Smooth muscle cell (in vitro differentiated cells): ENCODE data around the gene SEMA5A. TPM values are rescaled to one million over a fixed set of nuclear protein-coding genes. Genes with fewer than 3 reads are reported as not detected.

Source experiments
- DNase-seq: peaks from one replicate; lab custom pipeline; 2025; ENCODE audit not compliant: unreplicated experiment; lab: John Stamatoyannopoulos, UW
- H2AFZ ChIP-seq: fragments of 200-600 bp; sonication (generic); 2 replicates; pipeline ENCODE4 v1.6.0; 2016; ENCODE audit warnings: antibody characterized with exemption, low read depth, mild to moderate bottlenecking
- H3F3A ChIP-seq: fragments of 200-600 bp; sonication (generic); 2 replicates; pipeline ENCODE4 v1.6.0; 2017; ENCODE audit warnings: antibody characterized with exemption, low read depth
- H3K27ac ChIP-seq: fragments of 200-600 bp; sonication (generic); 2 replicates; pipeline ENCODE4 v1.5.1; 2016; ENCODE audit warnings: low read depth, mild to moderate bottlenecking
- H3K27me3 ChIP-seq: fragments of 200-600 bp; sonication (generic); 2 replicates; pipeline ENCODE4 v1.6.1; 2016; ENCODE audit warnings: low read depth, mild to moderate bottlenecking
- H3K36me3 ChIP-seq: fragments of 200-600 bp; sonication (generic); 2 replicates; pipeline ENCODE4 v1.5.1; 2016; ENCODE audit warnings: low read depth
- H3K4me1 ChIP-seq: fragments of 200-600 bp; sonication (generic); 2 replicates; pipeline ENCODE4 v1.5.1; 2016; ENCODE audit warnings: low read depth
- H3K4me2 ChIP-seq: fragments of 200-600 bp; sonication (generic); 2 replicates; pipeline ENCODE4 v1.6.0; 2016; ENCODE audit warnings: mild to moderate bottlenecking
- H3K4me3 ChIP-seq: fragments of 200-600 bp; sonication (generic); 2 replicates; pipeline ENCODE4 v1.5.1; 2016; ENCODE audit warnings: mild to moderate bottlenecking
- H3K79me2 ChIP-seq: fragments of 200-600 bp; sonication (generic); 2 replicates; pipeline ENCODE4 v1.6.0; 2016; ENCODE audit warnings: low read depth, mild to moderate bottlenecking
- H3K9ac ChIP-seq: fragments of 200-600 bp; sonication (generic); 2 replicates; pipeline ENCODE4 v1.6.0; 2016; ENCODE audit warnings: low read depth
- H3K9me3 ChIP-seq: fragments of 200-600 bp; sonication (generic); replicated peaks from 2 replicates; pipeline ENCODE4 v1.5.1; 2016; ENCODE audit warnings: low read depth
- H4K20me1 ChIP-seq: fragments of 200-600 bp; sonication (generic); 2 replicates; pipeline ENCODE4 v1.6.0; 2016; ENCODE audit warnings: low read depth
- WGBS: methylation state at CpG from one replicate; pipeline ENCODE4 v1.1.7; 2016; ENCODE audit warnings: low lambda C conversion rate; 5-methylcytosine and 5-hydroxymethylcytosine counted together
- microRNA-seq: library from miRNA; unstranded; fragments of <30 nt; microRNA quantifications from one replicate; pipeline ENCODE4, GENCODE V29; 2016; ENCODE audit warnings: borderline number of aligned reads
- polyA plus RNA-seq: library from polyadenylated mRNA; unstranded; fragments of >200 nt; fragmentation: Nextera tagmentation; extraction: Ambion mirVana; gene quantifications from 2 replicates; pipeline ENCODE4 v1.2.1, GENCODE V29; 2016
- small RNA-seq: library from RNA; depleted of rRNA; stranded (forward); fragments of <200 nt; gene quantifications from one replicate; pipeline ENCODE3, GENCODE V24; 2014
- total RNA-seq: library from RNA; depleted of rRNA; stranded (reverse); fragments of >200 nt; gene quantifications from 2 replicates; pipeline ENCODE4 v1.2.3, GENCODE V29; 2014
- TF ChIP-seq, protein P1 (sequence below): fragments of 200-600 bp; sonication (generic); IDR thresholded peaks from 2 replicates; pipeline ENCODE4 v1.5.1; 2017; ENCODE audit warnings: borderline replicate concordance, mild to moderate bottlenecking, antibody characterized with exemption; ENCODE audit not compliant: insufficient read depth, poor library complexity, severe bottlenecking

The SEMA5A gene
- total and polyA plus RNA-seq, 2 experiments from 2014 or later, result 21.6 to 65.1 TPM

DNA sequence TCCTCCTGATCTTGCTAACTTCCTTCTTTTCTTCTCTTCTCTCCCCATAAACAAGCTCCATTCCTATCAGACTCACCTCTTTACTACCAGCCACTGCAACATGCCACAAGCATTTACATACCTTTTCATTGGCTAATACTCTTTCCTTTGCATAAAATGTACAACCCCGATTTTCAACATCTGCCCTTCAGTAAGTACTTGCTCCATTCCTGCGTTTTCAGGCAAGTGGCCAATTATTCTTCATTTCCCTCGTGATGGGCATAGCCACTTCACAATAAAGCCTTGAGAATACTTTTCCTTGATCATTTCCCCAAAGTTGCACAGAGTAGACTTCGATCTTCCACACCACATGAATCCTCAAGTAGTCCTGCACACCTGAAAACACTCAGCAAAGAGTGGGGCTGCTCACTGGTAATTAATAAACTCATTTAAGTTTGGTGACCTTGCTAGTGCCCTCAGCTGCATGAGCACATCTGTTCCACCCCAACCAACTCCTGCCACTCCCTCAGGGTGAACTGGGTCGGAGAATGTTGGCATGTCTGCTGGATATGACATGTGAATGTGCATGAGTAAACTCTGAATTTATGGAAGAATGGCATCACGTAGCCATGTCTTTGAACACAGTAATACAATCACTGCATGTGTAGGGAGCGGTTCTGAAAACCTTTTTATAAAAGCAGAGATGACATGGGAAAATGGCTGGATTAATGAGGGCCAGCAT lies 535.8 kb downstream of the SEMA5A start:
- TF ChIP-seq, protein P1, sequence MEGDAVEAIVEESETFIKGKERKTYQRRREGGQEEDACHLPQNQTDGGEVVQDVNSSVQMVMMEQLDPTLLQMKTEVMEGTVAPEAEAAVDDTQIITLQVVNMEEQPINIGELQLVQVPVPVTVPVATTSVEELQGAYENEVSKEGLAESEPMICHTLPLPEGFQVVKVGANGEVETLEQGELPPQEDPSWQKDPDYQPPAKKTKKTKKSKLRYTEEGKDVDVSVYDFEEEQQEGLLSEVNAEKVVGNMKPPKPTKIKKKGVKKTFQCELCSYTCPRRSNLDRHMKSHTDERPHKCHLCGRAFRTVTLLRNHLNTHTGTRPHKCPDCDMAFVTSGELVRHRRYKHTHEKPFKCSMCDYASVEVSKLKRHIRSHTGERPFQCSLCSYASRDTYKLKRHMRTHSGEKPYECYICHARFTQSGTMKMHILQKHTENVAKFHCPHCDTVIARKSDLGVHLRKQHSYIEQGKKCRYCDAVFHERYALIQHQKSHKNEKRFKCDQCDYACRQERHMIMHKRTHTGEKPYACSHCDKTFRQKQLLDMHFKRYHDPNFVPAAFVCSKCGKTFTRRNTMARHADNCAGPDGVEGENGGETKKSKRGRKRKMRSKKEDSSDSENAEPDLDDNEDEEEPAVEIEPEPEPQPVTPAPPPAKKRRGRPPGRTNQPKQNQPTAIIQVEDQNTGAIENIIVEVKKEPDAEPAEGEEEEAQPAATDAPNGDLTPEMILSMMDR, result no peak
- Histone ChIP-seq H3K9me3 (no peaks in the 10 kb centered on the region), H4K20me1 (no peaks in the 10 kb centered on the region), H3F3A (no peaks in the 10 kb centered on the region), H3K9ac (no peak overlapping the region), H3K27me3 (no peaks in the 10 kb centered on the region), H3K4me2 (no peak overlapping the region), H3K27ac (no peak overlapping the region), H3K79me2 (no peaks in the 10 kb centered on the region), H3K4me1 (no peaks in the 10 kb centered on the region), H3K36me3 (no peaks in the 10 kb centered on the region), H3K4me3 (no peak overlapping the region), H2AFZ (no peak overlapping the region)
- WGBS, result 79% methylated on average over 7 of the region's 7 CpGs
- DNase-seq, result no peak

DNA sequence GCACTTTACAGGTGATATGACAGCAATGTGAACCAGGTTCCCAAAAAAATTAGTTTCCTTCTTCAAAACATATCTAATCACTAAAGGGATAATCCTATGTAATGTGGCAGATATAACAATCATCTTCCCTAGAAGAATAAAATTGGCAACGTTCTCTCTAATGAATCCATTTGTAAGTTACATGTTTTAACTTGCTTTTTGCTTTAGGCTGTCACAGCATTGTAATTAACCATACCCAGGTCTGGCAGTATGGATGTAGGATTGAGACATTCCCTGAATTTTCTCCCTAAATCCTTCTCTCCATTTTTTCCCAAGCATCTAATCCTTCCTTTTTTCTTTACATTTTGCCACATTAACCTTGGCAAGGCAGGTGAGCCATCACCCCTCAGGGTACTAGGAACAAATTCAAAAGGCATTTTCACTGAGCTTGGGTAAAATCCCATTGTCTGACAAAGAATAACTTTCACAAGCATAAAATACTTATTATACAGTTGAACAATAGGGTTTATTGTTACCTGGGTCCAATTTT lies 548.3 kb downstream of the SEMA5A start:
- Histone ChIP-seq H2AFZ (no peak overlapping the region), H3K9ac (no peak overlapping the region), H3K79me2 (no peaks in the 10 kb centered on the region), H3F3A (no peaks in the 10 kb centered on the region), H3K4me2 (no peak overlapping the region), H3K4me3 (no peak overlapping the region), H3K27me3 (no peaks in the 10 kb centered on the region), H3K9me3 (no peaks in the 10 kb centered on the region), H4K20me1 (no peaks in the 10 kb centered on the region), H3K27ac (no peak overlapping the region), H3K4me1 (no peaks in the 10 kb centered on the region), H3K36me3 (no peaks in the 10 kb centered on the region)
- TF ChIP-seq, protein P1, result no peak
- 42% methylated on average over 1 of the region's 1 CpG for WGBS
- no peak for DNase-seq

DNA sequence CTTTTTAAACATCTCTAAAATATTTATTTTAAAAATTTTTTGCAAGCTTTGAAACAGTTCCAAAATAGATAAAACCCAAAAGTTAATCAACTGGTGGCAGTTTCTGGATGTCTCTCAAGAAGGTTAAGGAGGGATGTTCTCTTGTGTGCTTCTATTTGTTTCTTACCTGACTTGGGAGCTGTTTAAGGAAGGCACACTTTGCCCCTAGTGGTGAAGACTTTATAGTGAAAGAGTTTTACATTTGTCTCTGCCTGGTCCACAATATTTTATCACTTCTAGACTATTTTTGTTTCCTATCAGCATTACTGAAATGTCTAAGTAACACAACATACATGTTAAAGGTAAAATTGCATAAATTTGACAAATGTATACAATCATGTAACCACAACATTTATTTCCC lies 552.8 kb downstream of the SEMA5A start:
- H3K4me2 ChIP-seq, result no peak overlapping the region
- H3K4me3 ChIP-seq, result no peak overlapping the region
- no peaks in the 10 kb centered on the region for H3K79me2 ChIP-seq
- TF ChIP-seq, protein P1, result peak; percentile 45
- H3K9me3 ChIP-seq, result no peaks in the 10 kb centered on the region
- H3K9ac ChIP-seq, result no peak overlapping the region
- H4K20me1 ChIP-seq, result no peaks in the 10 kb centered on the region
- no peaks in the 10 kb centered on the region for H3F3A ChIP-seq
- H3K27me3 ChIP-seq, result no peaks in the 10 kb centered on the region
- H2AFZ ChIP-seq, result no peak overlapping the region
- no peaks in the 10 kb centered on the region for H3K4me1 ChIP-seq
- no peak overlapping the region for H3K27ac ChIP-seq
- H3K36me3 ChIP-seq, result no peaks in the 10 kb centered on the region
- no peak for DNase-seq

Small RNA genes within 50 kb of the gene (microRNA-seq; reads per million reads assigned to microRNA genes)
- 21.0 reads per million, percentile 28 among the genes with 10 or more reads in this experiment for gene MIR4636

Small RNA genes within 50 kb of the gene (small RNA-seq; reads per million reads assigned to genes)
- gene MIR4636, result 0.11 reads per million
- gene SNORD123, result 4,386 reads per million, percentile 100 among the genes with 10 or more reads in this experiment

Other genes starting within 250 kb of the SEMA5A start
- gene TAS2R1, start 84.3 kb upstream of the SEMA5A start, total RNA-seq, result not detected in 2 replicates
- 0.53 TPM in 1 of 2 replicates, not detected in the other for gene TAS2R1, start 84.3 kb upstream of the SEMA5A start, polyA plus RNA-seq